Neuronal stem cell (in vitro differentiated cells): Measurements from ENCODE around the gene MLIP.

ENCODE experiments used
- DNase-seq: peaks from one replicate; pipeline ENCODE4 v3.0.0-alpha.2; 2013; ENCODE audit warnings: low spot score
- H2AFZ ChIP-seq: one replicate; pipeline ENCODE4 v1.6.1; 2013; ENCODE audit warnings: mild to moderate bottlenecking, low read length, inconsistent platforms
- H2AK5ac ChIP-seq: 2 replicates; pipeline ENCODE4 v1.6.1; 2013; ENCODE audit warnings: low read depth, mild to moderate bottlenecking, inconsistent platforms, low read length, moderate library complexity, mixed read lengths
- H2BK120ac ChIP-seq: 2 replicates; pipeline ENCODE4 v1.6.1; 2013; ENCODE audit warnings: low read depth, mild to moderate bottlenecking, inconsistent platforms, low read length, moderate library complexity, mixed read lengths
- H2BK12ac ChIP-seq: one replicate; pipeline ENCODE4 v1.6.1; 2013; ENCODE audit warnings: low read length, inconsistent platforms
- H2BK15ac ChIP-seq: 2 replicates; pipeline ENCODE4 v1.6.1; 2013; ENCODE audit warnings: mild to moderate bottlenecking, low read length, inconsistent platforms, mixed read lengths
- H2BK5ac ChIP-seq: one replicate; pipeline ENCODE4 v1.6.1; 2013; ENCODE audit warnings: inconsistent platforms, mild to moderate bottlenecking, low read length, moderate library complexity
- H3K14ac ChIP-seq: one replicate; pipeline ENCODE4 v1.6.1; 2013; ENCODE audit warnings: low read length, inconsistent platforms
- H3K18ac ChIP-seq: 2 replicates; pipeline ENCODE4 v1.6.1; 2013; ENCODE audit warnings: low read length, inconsistent platforms
- H3K23ac ChIP-seq: 2 replicates; pipeline ENCODE4 v1.6.1; 2013; ENCODE audit warnings: low read depth, mild to moderate bottlenecking, mixed read lengths, low read length, inconsistent platforms; ENCODE audit not compliant: poor library complexity
- H3K27ac ChIP-seq: replicated peaks from 3 replicates; pipeline ENCODE4 v1.5.1; 2013; ENCODE audit warnings: low read length, inconsistent platforms
- H3K27me3 ChIP-seq, 3 experiments: 2 replicates each; pipeline ENCODE4 v1.6.1; 2013; ENCODE audit warnings: low read length in 3 of 3, mild to moderate bottlenecking in 2 of 3, inconsistent platforms in 1 of 3, low read depth in 1 of 3, mixed read lengths in 1 of 3, moderate library complexity in 1 of 3; ENCODE audit not compliant: control insufficient read depth in 3 of 3, insufficient read depth in 3 of 3
- H3K36me3 ChIP-seq, 2 donors: replicated peaks in 1 of 2; 2 replicates each; pipeline ENCODE4 v1.6.1; 2013; ENCODE audit warnings: low read length in 2 of 2; ENCODE audit not compliant: control insufficient read depth in 2 of 2, insufficient read depth in 2 of 2
- H3K4ac ChIP-seq: 2 replicates; pipeline ENCODE4 v1.6.1; 2013; ENCODE audit warnings: inconsistent platforms, mild to moderate bottlenecking, low read length, moderate library complexity
- H3K4me1 ChIP-seq, 2 donors: 1 replicate in 1 of 2; 2 replicates in 1 of 2; pipeline ENCODE4 v1.6.1; 2013; ENCODE audit warnings: low read length in 2 of 2, low read depth in 1 of 2; ENCODE audit not compliant: control insufficient read depth in 2 of 2, insufficient read depth in 1 of 2
- H3K4me2 ChIP-seq: one replicate; pipeline ENCODE4 v1.6.1; 2013; ENCODE audit warnings: mild to moderate bottlenecking, low read length, inconsistent platforms; ENCODE audit not compliant: insufficient read depth, poor library complexity, severe bottlenecking
- H3K4me3 ChIP-seq, 2 donors: 2 replicates each; pipeline ENCODE4 v1.5.1; 2013; ENCODE audit warnings: low read length in 2 of 2, mild to moderate bottlenecking in 2 of 2, inconsistent platforms in 1 of 2, moderate library complexity in 1 of 2
- H3K79me1 ChIP-seq: one replicate; pipeline ENCODE4 v1.6.1; 2013; ENCODE audit warnings: low read depth, mild to moderate bottlenecking, inconsistent platforms, low read length, moderate library complexity
- H3K9ac ChIP-seq: one replicate; pipeline ENCODE4 v1.6.1; 2013; ENCODE audit warnings: mild to moderate bottlenecking, low read depth, low read length, inconsistent platforms; ENCODE audit not compliant: poor library complexity
- H3K9me3 ChIP-seq, 2 donors: replicated peaks in 1 of 2; 2 replicates each; pipeline versions ENCODE3 to v1.6.1; 2013; ENCODE audit warnings: low read length in 2 of 2, mild to moderate bottlenecking in 2 of 2, inconsistent platforms in 1 of 2, low read depth in 1 of 2, mixed read lengths in 1 of 2, moderate library complexity in 1 of 2; ENCODE audit not compliant: control insufficient read depth in 2 of 2, insufficient read depth in 1 of 2
- H4K8ac ChIP-seq: one replicate; pipeline ENCODE4 v1.6.1; 2013; ENCODE audit warnings: low read depth, mild to moderate bottlenecking, inconsistent platforms, low read length, moderate library complexity
- H4K91ac ChIP-seq: one replicate; pipeline ENCODE4 v1.6.1; 2013; ENCODE audit warnings: low read length, low read depth, mild to moderate bottlenecking, inconsistent platforms; ENCODE audit not compliant: poor library complexity
- WGBS, 2 donors: extraction: QIAGEN DNeasy Blood & Tissue Kit; methylation state at CpG; one replicate each; pipeline ENCODE4 v1.1.7; 2013; ENCODE audit warnings: missing lambda C conversion rate in 2 of 2, mixed read lengths in 1 of 2; ENCODE audit not compliant: insufficient read length in 2 of 2, insufficient replicate concordance in 1 of 2; ENCODE audit errors: extremely low coverage in 2 of 2; 5-methylcytosine and 5-hydroxymethylcytosine counted together

Gene MLIP

DNA sequence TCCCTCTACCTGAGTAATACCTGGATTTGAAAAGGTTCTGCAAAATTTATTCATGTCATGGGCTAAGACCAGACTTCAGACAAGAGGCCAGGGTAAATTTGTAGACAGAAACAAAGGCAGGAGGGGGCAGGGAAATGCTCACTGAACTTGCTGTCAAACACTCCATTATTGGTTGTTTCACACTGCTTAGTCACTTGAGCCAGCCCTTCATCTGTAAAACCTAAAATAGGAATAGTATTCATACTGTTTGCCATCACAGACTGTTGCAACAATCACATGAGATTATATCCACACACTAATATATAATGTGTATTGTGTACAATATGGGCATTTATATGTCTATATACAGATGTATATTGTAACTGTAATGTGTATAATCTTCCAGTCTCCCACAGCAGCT lies 190.5 kb downstream of the MLIP start:
- Histone ChIP-seq H3K79me1 (no peaks in the 10 kb centered on the region), H2BK12ac (no peak overlapping the region), H3K36me3 (no peaks in the 10 kb centered on the region), H3K9me3 (no peaks in the 10 kb centered on the region), H2BK5ac (no peak overlapping the region), H3K4me3 (no peak overlapping the region), H4K8ac (no peak overlapping the region), H3K4me2 (no peak overlapping the region), H3K9ac (no peak overlapping the region), H2BK15ac (no peak overlapping the region), H3K18ac (no peak overlapping the region), H3K27ac (no peak overlapping the region), H4K91ac (no peak overlapping the region), H3K27me3 (no peaks in the 10 kb centered on the region), H2AFZ (no peak overlapping the region), H3K4me1 (no peaks in the 10 kb centered on the region), H2AK5ac (no peak overlapping the region), H3K14ac (no peak overlapping the region), H2BK120ac (no peak overlapping the region), H3K4ac (no peak overlapping the region), H3K23ac (no peak overlapping the region)
- no peak for DNase-seq

- no peaks in the 10 kb centered on the region for H3K4me1 ChIP-seq
- H2BK12ac ChIP-seq: no peak overlapping the region
- no peak overlapping the region for H3K9ac ChIP-seq
- H3K4me3 ChIP-seq: no peak overlapping the region
- no peak overlapping the region for H3K4me2 ChIP-seq
- no peak overlapping the region for H2BK15ac ChIP-seq
- H2AFZ ChIP-seq: no peak overlapping the region
- no peak overlapping the region for H2BK5ac ChIP-seq
- H4K91ac ChIP-seq: no peak overlapping the region
- no peaks in the 10 kb centered on the region for H3K27me3 ChIP-seq
- no peak overlapping the region for H3K18ac ChIP-seq
- H2BK120ac ChIP-seq: no peak overlapping the region
- H2AK5ac ChIP-seq: no peak overlapping the region
- H3K4ac ChIP-seq: no peak overlapping the region
- no peaks in the 10 kb centered on the region for H3K9me3 ChIP-seq
- H3K23ac ChIP-seq: no peak overlapping the region
- no peaks in the 10 kb centered on the region for H3K79me1 ChIP-seq
- no peak overlapping the region for H3K14ac ChIP-seq
- H4K8ac ChIP-seq: no peak overlapping the region
- H3K27ac ChIP-seq: no peak overlapping the region
- no CpG with 5 or more reads among the region's 2 CpGs for WGBS, 2 donors
- DNase-seq: no peak
- H3K36me3 ChIP-seq: no peaks in the 10 kb centered on the region
These were observed 196.2 kb downstream of the MLIP start for GRCh38 chr6:54307439-54307910.

GRCh38 chr6:54308289-54308985 lies 197.2 kb downstream of the MLIP start, which contains the start of gene TINAG:
Gene TINAG, plus strand, starts transcription at chr6:54308441. Its CDS starts 110 bp downstream, at chr6:54308551.
- H2BK12ac ChIP-seq: no peak within 1 kb of the TSS
- no peaks in the 10 kb centered on the region for H3K9me3 ChIP-seq
- no peak within 1 kb of the TSS for H3K14ac ChIP-seq
- H2BK120ac ChIP-seq: no peak within 1 kb of the TSS
- H3K23ac ChIP-seq: no peak within 1 kb of the TSS
- DNase-seq: no peak
- H3K4ac ChIP-seq: no peak within 1 kb of the TSS
- no peaks in the 10 kb centered on the region for H3K79me1 ChIP-seq
- no peak within 1 kb of the TSS for H2AFZ ChIP-seq
- H2AK5ac ChIP-seq: no peak within 1 kb of the TSS
- H3K4me1 ChIP-seq: no peaks in the 10 kb centered on the region
- no peak within 1 kb of the TSS for H3K18ac ChIP-seq
- H3K36me3 ChIP-seq: no peaks in the 10 kb centered on the region
- no peak within 1 kb of the TSS for H2BK5ac ChIP-seq
- no peaks in the 10 kb centered on the region for H3K27me3 ChIP-seq
- no peak within 1 kb of the TSS for H3K27ac ChIP-seq
- H4K91ac ChIP-seq: no peak within 1 kb of the TSS
- no CpG with 5 or more reads among the region's 10 CpGs for WGBS, 2 donors
- no peak within 1 kb of the TSS for H3K9ac ChIP-seq
- H3K4me3 ChIP-seq: no peak within 1 kb of the TSS
- H4K8ac ChIP-seq: no peak within 1 kb of the TSS
- no peak within 1 kb of the TSS for H3K4me2 ChIP-seq
- no peak within 1 kb of the TSS for H2BK15ac ChIP-seq

- Histone ChIP-seq H3K9me3 (no peaks in the 10 kb centered on the region), H3K4me1 (no peaks in the 10 kb centered on the region), H3K4me3 (no peak overlapping the region), H3K4me2 (no peak overlapping the region), H3K18ac (no peak overlapping the region), H4K91ac (no peak overlapping the region), H3K9ac (no peak overlapping the region), H3K23ac (no peak overlapping the region), H3K14ac (no peak overlapping the region), H3K27ac (no peak overlapping the region), H3K27me3 (no peaks in the 10 kb centered on the region), H2BK15ac (no peak overlapping the region), H2BK12ac (no peak overlapping the region), H3K4ac (no peak overlapping the region), H2BK120ac (no peak overlapping the region), H3K36me3 (no peaks in the 10 kb centered on the region), H3K79me1 (no peaks in the 10 kb centered on the region), H2AK5ac (no peak overlapping the region), H2AFZ (no peak overlapping the region), H4K8ac (no peak overlapping the region), H2BK5ac (no peak overlapping the region)
- DNase-seq: no peak
- no CpG with 5 or more reads among the region's 4 CpGs for WGBS, 2 donors
These were observed 197.7 kb downstream of the MLIP start for GRCh38 chr6:54308986-54309315.
